Measurements from ENCODE around the gene CRX.
"Not testable (repeated sequence)": the region's sequence is repeated elsewhere in the genome, so short reads cannot be mapped to it uniquely, and the experiment has no call there.

GRCh38 chr19:47803671-47804070 lies 18.1 kb upstream of the CRX start:
- TF ChIP-seq CTCF (IDR thresholded peaks at IDR 0.05; ENCODE audit: low read length); EZH2 (optimal IDR thresholded peaks at IDR 0.05; ENCODE audit: low read depth, low read length); EZH2phosphoT487 (IDR thresholded peaks at IDR 0.05; ENCODE audit: low read length): not testable (repeated sequence)
